Testis (tissue), 2 donors: ENCODE results near the gene DFFA.

Source experiments
- CTCF ChIP-seq, 3 experiments: fragments of 450-650 bp in 2 of 3; fragments of 200-600 bp in 1 of 3; sonication (generic) in 1 of 3; IDR thresholded peaks; one replicate each; pipeline ENCODE4 v1.5.1; 2016 to 2019; ENCODE audit warnings: antibody characterized with exemption in 3 of 3, mild to moderate bottlenecking in 2 of 3, moderate library complexity in 1 of 3
- POLR2A ChIP-seq: fragments of 450-650 bp; IDR thresholded peaks from one replicate; pipeline ENCODE4 v1.6.1; 2017; ENCODE audit warnings: antibody characterized with exemption, mild to moderate bottlenecking, moderate library complexity

- TF ChIP-seq CTCF (IDR thresholded peaks at IDR 0.05) (no peak), POLR2A (no peak)
Observed at GRCh38 chr1:10451287-10451686, 21.0 kb downstream of the DFFA start.
